ENCODE data around the gene STK35. TPM values are rescaled to one million over a fixed set of nuclear protein-coding genes. Genes with fewer than 3 reads are reported as not detected.

Gene STK35
- total and polyA plus RNA-seq, 2 of the 13 experiments (the other 11 are each of a cell fraction or from before 2014, with no cell fraction given) = 27.4 to 29.8 TPM

GRCh38 chr20:2178318-2179232, 76.9 kb downstream of the STK35 start:
- WGBS (ENCODE audit: low lambda C conversion rate) = 35% methylated on average over 17 of the region's 17 CpGs
- Histone ChIP-seq H3K9ac (ENCODE audit: insufficient read depth, low read depth, low read length) (no peak overlapping the region), H3K4me3 (replicated peaks in 1 of 3; ENCODE audit: insufficient read depth in 1 of 3, low read depth in 2 of 3, low read length in 3 of 3) (no peak overlapping the region), H2AFZ (ENCODE audit: low read length) (no peak overlapping the region), H3K79me2 (ENCODE audit: insufficient read depth, low read length) (no peaks in the 10 kb centered on the region), H3K4me1 (ENCODE audit: insufficient read depth, low read length) (no peaks in the 10 kb centered on the region), H4K20me1 (ENCODE audit: insufficient read depth, low read length) (no peaks in the 10 kb centered on the region), H3K36me3 (replicated peaks in 1 of 2; ENCODE audit: control insufficient read depth in 1 of 2, insufficient read depth in 2 of 2, low read length in 2 of 2) (no peaks in the 10 kb centered on the region), H3K4me2 (ENCODE audit: low read depth, low read length) (no peak overlapping the region), H3K27me3 (ENCODE audit: control insufficient read depth in 1 of 2, insufficient read depth in 2 of 2, low read length in 2 of 2) (peaks cover 8 to 38% of the 10 kb centered on the region in 2 experiments; a peak in 4 of 5 replicates), H3K27ac (ENCODE audit: extremely low read length, insufficient read depth, low read length) (no peak overlapping the region), H3K9me3 (ENCODE audit: low read length) (no peaks in the 10 kb centered on the region)
- TF ChIP-seq CSRNP1 (CRISPR knock-in tag; IDR thresholded peaks at IDR 0.05) (no peak), ZFP62 (CRISPR knock-in tag; IDR thresholded peaks at IDR 0.05) (no peak), ZNF543 (CRISPR knock-in tag; IDR thresholded peaks at IDR 0.05) (no peak), TSC22D2 (CRISPR knock-in tag; IDR thresholded peaks at IDR 0.05; ENCODE audit: borderline replicate concordance) (no peak)
- intact Hi-C loops (cut with micrococcal nuclease; ENCODE audit: unreplicated experiment) = no loop called here
- no TSS peak for BruUV-seq (replicated peaks)
- POLR2A ChIA-PET = no interaction called here
- DNase-seq (ENCODE audit: low spot score) (no peak), ATAC-seq (no peak), FAIRE-seq (no peak)
- CTCF ChIA-PET (ENCODE audit: low intra/inter-chr PET ratio, low total read pairs) = no interaction called here
- in situ Hi-C loops (cut with HindIII; ENCODE audit: extremely low pct_ligation_motif_present, low pct_unique_long_range_greater_than_20kb) = loop anchor here (10.0 kb wide), 1 partner anchor 414 kb away; no protein-coding TSS in a partner anchor

- H3K4me2 ChIP-seq (ENCODE audit: low read depth, low read length) = no peak overlapping the region
- no peak overlapping the region for H2AFZ ChIP-seq (ENCODE audit: low read length)
- H3K9ac ChIP-seq (ENCODE audit: insufficient read depth, low read depth, low read length) = no peak overlapping the region
- ATAC-seq (no peak), FAIRE-seq (no peak), DNase-seq (ENCODE audit: low spot score) (no peak)
- ChIA-PET POLR2A (no interaction called here), CTCF (ENCODE audit: low intra/inter-chr PET ratio, low total read pairs) (no interaction called here)
- H4K20me1 ChIP-seq (ENCODE audit: insufficient read depth, low read length) = no peaks in the 10 kb centered on the region
- no TSS peak for BruUV-seq (replicated peaks)
- H3K27ac ChIP-seq (ENCODE audit: extremely low read length, insufficient read depth, low read length) = no peak overlapping the region
- 32% methylated on average over 11 of the region's 11 CpGs for WGBS (ENCODE audit: low lambda C conversion rate)
- H3K4me3 ChIP-seq (replicated peaks in 1 of 3; ENCODE audit: insufficient read depth in 1 of 3, low read depth in 2 of 3, low read length in 3 of 3) = no peak overlapping the region
- peaks cover 8 to 44% of the 10 kb centered on the region in 2 experiments; a peak in 4 of 5 replicates for H3K27me3 ChIP-seq (ENCODE audit: control insufficient read depth in 1 of 2, insufficient read depth in 2 of 2, low read length in 2 of 2)
- no peak for TF ChIP-seq MAFK (conservative IDR thresholded peaks at IDR 0.05 in 1 of 2, IDR thresholded peaks at IDR 0.05 in 1 of 2; ENCODE audit: low read length in 2 of 2)
- no peak for TF ChIP-seq SAFB2 (CRISPR knock-in tag; IDR thresholded peaks at IDR 0.05; ENCODE audit: borderline replicate concordance, low read depth)
- TF ChIP-seq TEAD3 (CRISPR knock-in tag; optimal IDR thresholded peaks at IDR 0.05; ENCODE audit: borderline replicate concordance) = no peak
- TF ChIP-seq SIX1 (CRISPR knock-in tag; IDR thresholded peaks at IDR 0.05; ENCODE audit: borderline replicate concordance) = no peak
- no peak for TF ChIP-seq ZFY (CRISPR knock-in tag; IDR thresholded peaks at IDR 0.05)
- intact Hi-C loops (cut with micrococcal nuclease; ENCODE audit: unreplicated experiment) (no loop called here), in situ Hi-C loops (cut with HindIII; ENCODE audit: extremely low pct_ligation_motif_present, low pct_unique_long_range_greater_than_20kb) (loop anchor here (10.0 kb wide), 1 partner anchor 414 kb away; no protein-coding TSS in a partner anchor)
- H3K4me1 ChIP-seq (ENCODE audit: insufficient read depth, low read length) = no peaks in the 10 kb centered on the region
- H3K9me3 ChIP-seq (ENCODE audit: low read length) = no peaks in the 10 kb centered on the region
- no peaks in the 10 kb centered on the region for H3K36me3 ChIP-seq (replicated peaks in 1 of 2; ENCODE audit: control insufficient read depth in 1 of 2, insufficient read depth in 2 of 2, low read length in 2 of 2)
- H3K79me2 ChIP-seq (ENCODE audit: insufficient read depth, low read length) = no peaks in the 10 kb centered on the region
These were observed 77.6 kb downstream of the STK35 start for GRCh38 chr20:2179233-2179580.

Measured in HepG2 (cell line).